ENCODE measurements around the gene FGF22.
"Not testable (repeated sequence)": the region's sequence is repeated elsewhere in the genome, so short reads cannot be mapped to it uniquely, and the experiment has no call there.

The FGF22 gene

GRCh38 chr19:607301-608154, 32.2 kb upstream of the FGF22 start:
- no peak for DNase-seq (ENCODE audit: low read depth)

- DNase-seq (ENCODE audit: low read depth) = no peak
These were observed 31.3 kb upstream of the FGF22 start for GRCh38 chr19:608155-609003.

- DNase-seq (ENCODE audit: low read depth) = no peak
These were observed 30.7 kb upstream of the FGF22 start for GRCh38 chr19:609004-609346.

DNA sequence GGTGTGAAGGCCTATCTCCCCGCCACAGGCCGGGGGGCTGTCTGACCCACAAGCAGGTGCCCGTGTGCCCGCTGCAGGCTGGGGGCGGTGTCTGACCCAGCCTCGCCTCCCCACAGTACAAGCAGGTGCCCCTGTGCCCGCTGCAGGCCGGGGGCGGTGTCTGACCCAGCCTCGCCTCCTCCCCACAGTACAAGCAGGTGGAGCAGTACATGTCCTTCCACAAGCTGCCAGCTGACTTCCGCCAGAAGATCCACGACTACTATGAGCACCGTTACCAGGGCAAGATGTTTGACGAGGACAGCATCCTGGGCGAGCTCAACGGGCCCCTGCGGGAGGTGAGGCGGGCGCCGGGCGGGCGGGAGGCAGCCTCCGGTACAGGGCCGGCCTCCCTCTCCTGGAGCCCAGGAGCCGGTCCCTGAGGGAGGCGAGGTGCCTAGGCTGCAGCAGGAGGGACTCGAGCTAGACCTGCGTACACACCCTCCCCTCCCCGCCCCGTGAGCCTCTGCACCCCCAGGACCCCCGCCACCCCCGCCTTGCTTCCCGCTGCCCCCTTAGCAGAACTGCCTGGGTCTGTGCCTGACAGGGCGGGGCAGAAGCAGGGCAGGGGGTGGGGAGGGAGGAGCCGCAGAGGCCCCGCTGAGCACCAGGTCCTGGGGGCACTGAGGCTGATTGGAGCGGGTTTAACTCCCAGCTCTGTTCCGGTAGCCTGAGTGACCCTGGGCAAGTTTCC, 29.4 kb upstream of the FGF22 start:
- DNase-seq (ENCODE audit: low read depth) = no peak

DNA sequence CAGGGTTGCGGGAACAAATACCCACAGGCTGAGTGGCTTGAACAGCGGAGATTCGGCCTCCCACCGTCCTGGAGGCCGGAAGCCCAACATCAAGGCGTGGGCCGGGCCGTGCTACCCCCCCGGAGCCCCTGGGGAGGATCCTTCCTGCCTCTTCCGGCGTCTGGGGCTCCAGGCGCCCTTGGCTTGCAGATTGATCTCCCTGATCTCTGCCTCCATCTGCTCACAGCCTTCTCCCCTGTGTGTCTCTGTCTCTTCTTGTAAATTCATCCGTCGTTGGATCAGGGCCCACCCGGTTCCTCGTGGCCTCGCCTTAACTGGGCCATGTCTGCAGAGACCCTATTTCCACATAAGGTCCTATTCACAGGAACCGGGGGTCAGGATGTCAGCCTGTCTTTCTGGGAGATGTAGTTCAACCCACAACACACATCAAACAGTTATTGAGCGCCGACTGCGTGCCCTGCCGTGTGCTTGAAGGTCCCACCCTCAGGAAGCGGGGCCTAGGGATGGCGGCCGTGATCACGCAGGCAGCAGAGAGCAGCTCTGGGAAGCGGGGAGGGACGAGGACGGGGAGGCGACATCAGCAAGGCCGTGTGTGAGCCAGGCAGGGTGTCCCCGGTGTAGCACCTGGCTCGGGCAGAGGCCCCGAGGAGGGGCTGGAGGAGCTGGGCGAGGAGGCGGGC, 28.7 kb upstream of the FGF22 start:
- DNase-seq (ENCODE audit: low read depth) = peak; percentile 21

GRCh38 chr19:611481-611868, 28.2 kb upstream of the FGF22 start:
- DNase-seq (ENCODE audit: low read depth) = peak; percentile 43

GRCh38 chr19:612941-613340, 26.7 kb upstream of the FGF22 start:
- no peak for DNase-seq (ENCODE audit: low read depth)

DNA sequence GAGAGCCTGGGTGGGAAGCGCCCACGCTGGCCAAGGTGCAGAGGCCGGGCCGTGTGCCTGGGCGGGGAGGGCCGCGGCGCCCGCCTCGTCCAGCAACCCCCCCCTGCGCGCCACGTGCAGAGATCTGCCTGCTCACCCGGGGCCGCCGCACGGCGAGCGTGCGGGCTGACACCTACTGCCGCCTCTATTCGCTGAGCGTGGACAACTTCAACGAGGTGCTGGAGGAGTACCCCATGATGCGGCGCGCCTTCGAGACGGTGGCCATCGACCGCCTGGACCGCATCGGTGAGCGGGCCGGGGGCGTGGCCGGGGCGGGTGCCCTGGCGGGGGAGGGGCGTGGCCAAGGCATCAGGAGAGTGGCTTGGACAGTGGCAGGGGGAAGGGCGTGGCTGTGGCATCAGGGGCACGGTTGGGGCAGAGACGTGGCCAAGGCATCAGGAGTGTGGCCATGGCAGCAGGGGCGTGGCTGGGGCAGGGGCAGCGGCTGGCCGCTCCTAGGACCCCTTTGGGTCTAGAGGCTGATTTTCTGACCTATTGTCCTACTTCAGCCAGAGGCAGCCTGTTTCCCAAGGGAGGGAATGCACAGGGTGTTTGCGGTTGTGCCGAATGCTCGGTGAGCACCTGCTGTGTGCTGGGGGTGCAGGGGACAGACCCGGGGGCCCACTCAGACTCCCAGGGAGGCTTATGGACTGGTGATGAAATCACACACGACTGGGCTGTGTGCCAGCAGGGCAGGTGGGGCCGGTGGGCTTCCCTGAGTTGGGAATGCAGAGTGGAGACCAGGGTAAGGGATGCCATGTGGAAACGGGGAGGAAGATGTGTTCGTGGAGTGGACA, 25.7 kb upstream of the FGF22 start:
- no peak for DNase-seq (ENCODE audit: low read depth)

DNA sequence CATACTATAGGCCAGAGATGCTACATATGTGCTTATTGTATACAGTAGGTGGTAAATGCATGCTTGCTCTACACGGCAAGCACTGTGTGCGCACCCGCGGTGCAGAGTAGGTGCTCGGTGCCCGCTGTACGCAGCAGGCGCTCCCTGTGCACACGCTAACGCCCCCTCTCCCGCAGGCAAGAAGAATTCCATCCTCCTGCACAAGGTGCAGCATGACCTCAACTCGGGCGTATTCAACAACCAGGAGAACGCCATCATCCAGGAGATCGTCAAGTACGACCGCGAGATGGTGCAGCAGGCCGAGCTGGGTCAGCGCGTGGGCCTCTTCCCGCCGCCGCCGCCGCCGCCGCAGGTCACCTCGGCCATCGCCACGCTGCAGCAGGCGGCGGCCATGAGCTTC, 24.1 kb upstream of the FGF22 start:
- DNase-seq (ENCODE audit: low read depth) = no peak

- DNase-seq (ENCODE audit: low read depth) = no peak
These were observed 23.5 kb upstream of the FGF22 start for GRCh38 chr19:616062-616700.

GRCh38 chr19:616747-617526, 22.7 kb upstream of the FGF22 start:
- DNase-seq (ENCODE audit: low read depth) = no peak

- no peak for DNase-seq (ENCODE audit: low read depth)
These were observed 22.0 kb upstream of the FGF22 start for GRCh38 chr19:617551-618246.

DNA sequence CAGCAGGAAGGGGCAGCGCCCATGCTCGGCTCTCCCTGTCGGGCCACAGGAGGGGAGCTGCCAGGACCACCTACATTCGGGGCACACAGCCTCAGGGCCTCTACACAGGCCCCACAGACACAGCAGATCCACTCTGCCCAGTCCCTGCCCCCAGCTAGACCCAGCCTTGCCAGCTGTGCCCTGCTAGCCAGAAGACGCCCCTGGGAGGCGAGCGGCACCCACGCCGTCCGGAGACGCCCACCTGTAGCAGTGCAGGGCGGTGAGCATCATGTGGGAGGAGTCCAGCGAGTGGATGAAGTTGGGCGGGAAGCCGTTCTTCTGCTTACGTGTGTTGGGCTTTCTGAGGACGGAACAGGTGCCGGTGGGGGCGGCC, 21.4 kb upstream of the FGF22 start:
- DNase-seq (ENCODE audit: low read depth) = no peak

DNA sequence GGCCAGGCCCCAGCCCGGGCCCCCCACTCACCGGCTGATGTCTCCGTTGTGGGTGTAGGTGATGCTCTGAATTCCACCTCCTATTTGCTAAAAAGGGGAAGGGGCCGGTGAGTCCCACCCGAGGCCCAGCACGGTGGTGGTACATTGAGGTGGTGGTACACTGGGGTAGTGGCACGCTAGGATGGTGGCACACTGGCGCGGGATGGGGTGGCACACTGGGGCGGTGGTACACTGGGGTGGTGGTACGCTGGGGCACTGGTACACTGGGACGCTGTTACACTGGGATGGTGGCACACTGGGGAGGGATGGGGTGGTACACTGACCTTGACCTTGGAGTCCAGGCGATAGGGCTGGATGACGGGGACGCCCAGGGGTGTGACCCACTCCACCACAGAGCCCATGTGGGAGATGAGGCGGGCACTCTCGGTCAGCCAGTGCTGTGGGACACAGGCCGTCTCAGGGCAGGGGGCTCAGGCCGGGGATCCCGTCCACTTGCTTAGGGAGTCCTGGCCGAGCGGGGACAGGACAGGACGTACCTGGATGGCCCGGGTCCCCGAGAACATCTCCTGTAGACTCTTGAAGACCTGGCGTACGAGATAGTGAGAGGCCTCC, 20.9 kb upstream of the FGF22 start:
- no peak for DNase-seq (ENCODE audit: low read depth)

DNA sequence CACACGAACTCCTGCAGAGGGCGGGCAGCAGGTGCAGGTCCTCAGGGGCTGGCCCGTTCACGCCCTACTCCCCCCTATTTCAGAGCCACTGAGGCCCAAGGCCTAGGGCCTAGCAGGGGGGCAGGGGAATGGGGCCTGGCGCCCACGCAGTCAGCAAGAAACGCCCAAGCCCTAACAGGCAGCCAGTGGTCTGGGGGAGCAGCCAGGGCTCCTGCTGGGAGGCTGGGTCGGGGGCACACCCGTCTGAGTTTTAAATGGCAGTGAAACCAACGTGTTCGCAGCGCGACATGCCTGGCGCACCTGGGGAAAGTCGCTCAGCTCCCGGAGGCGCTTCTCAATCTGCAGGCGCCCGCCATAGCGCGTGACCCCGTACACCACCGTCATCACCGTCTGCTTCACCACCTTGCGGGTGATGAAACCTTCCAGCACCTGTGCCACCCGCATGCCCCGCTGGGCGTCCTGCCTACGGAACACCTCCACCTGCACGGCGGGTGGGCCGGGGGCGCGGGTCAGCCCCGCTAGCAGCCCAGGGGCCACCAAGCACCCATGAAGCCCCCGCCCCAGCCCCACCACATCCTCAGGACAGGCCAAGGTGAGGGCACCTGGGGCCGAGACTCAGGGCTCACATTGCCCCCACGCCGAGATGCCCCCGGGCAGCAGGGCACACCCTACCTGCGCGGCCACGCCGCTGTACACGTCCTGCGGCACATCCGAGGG, 20.2 kb upstream of the FGF22 start:
- no peak for DNase-seq (ENCODE audit: low read depth)

DNA sequence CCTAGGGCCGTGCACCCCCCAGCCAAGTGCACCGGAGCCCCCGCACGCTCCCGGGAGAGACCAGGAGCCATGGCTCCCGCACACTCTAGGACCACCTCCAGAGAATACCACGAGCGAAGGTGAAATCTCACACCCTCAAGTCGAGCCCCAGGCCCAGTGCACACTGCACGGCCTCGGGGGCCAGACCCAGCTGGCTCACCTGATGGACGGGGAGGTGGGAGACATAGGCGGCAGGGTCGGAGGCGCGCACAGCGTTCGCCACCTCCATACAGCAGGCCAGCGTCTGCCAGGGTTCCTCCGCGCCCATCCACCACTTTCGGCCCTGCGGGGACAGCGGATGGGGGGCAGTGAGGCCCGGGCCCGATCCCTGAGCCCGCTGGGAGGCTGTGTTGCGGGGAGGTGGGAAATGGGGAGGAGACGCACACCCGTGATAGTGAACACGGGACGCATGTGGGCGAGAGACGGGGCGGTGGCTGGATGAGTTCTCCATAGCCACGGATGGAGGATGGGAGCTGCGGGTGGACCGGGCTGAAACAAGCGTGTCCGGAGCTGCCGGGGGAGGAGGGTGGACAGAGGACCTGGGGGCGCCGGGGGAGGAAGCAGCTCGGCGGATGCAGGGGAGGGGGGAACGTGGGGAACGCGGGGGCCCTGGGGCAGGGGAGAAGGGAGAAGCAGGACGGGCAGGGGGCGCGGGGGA, 19.4 kb upstream of the FGF22 start:
- no peak for DNase-seq (ENCODE audit: low read depth)

DNA sequence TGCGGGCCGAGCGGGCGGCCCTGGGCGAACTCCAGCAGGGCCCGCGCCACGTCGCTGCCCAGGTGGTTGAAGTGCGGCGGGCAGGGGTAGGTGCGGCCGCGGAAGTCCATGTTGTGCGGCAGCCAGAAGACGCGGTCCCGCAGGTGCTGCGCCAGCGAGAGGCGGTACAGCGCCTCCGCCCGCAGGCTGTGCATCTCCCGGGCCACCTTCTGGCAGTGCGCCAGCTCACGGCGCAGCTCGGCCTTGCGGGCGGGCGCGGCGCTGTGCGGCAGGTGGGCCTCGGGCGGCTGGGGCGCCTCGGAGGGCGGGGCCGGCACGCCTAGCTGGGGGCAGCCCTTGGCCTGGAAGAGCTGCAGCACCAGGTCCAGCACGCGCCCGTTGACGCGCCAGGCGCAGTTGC, 18.5 kb upstream of the FGF22 start:
- DNase-seq (ENCODE audit: low read depth) = not testable (repeated sequence)

- no peak for DNase-seq (ENCODE audit: low read depth)
These were observed 17.9 kb upstream of the FGF22 start for GRCh38 chr19:621819-622218.
